Adrenal gland (tissue), 5 donors: ENCODE results near the gene TSPEAR.

Experiments used
- CTCF ChIP-seq, 6 experiments: fragments of 450-650 bp in 4 of 6; fragments of 200-600 bp in 2 of 6; sonication (generic) in 1 of 6; IDR thresholded peaks; 1 replicate in 5 of 6; 2 replicates in 1 of 6; pipeline versions ENCODE4 v1.5.1 to v1.8.0; 2016 to 2021; ENCODE audit warnings: antibody characterized with exemption in 6 of 6, mild to moderate bottlenecking in 2 of 6, moderate library complexity in 1 of 6
- POLR2A ChIP-seq, 2 donors: fragments of 450-650 bp; IDR thresholded peaks; one replicate each; pipeline ENCODE4 v1.6.1; 2017; ENCODE audit warnings: antibody characterized with exemption in 2 of 2, mild to moderate bottlenecking in 2 of 2, moderate library complexity in 1 of 2
- donor health status: DM: no; HTN: no; CAD: no.

DNA sequence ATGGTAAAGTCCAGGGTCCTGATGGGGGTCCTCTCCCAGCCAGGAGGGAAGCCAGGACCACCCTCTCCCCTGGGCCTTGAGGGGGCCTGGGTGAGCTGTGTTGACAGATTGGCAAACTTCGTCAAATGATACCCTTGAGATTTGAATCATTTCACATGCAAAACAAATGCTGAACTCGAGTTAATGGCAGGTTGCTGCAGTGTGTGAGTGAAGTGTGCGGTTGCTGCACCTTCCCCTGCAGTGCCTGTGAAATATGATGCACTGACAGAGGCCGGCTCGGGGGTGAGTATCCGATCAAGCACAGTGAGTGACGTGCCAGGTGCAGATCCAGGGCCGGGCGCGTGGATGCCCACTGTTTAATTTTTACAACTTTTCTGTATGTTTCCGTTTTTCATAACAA is 23.7 kb downstream of the TSPEAR start:
- TF ChIP-seq POLR2A (IDR thresholded peaks at IDR 0.05), result no peak
- TF ChIP-seq CTCF (IDR thresholded peaks at IDR 0.05), result no peak
